IMR-90 (cell line): ENCODE measurements around the gene AKAP13. TPM values are rescaled to one million over a fixed set of nuclear protein-coding genes. Genes with fewer than 3 reads are reported as not detected.

ENCODE experiments used
- ATAC-seq: fragments of 200-7000 bp; cut with Tn5 transposase; 2 replicates; pipeline ENCODE4 v1.9.1; 2020; ENCODE audit warnings: low read depth, mild to moderate bottlenecking, moderate library complexity
- BruUV-seq: library from RNA; stranded (reverse); fragments of 400-500 nt; replicated peaks from 2 replicates; lab custom pipeline; 2021; lab: Mats Ljungman, UMichigan
- CTCF ChIA-PET: fragments of 300-600 bp; formaldehyde crosslinking; extraction: SDS; loops from one replicate; lab custom pipeline; 2021; ENCODE audit warnings: antibody characterized with exemption; lab: Yijun Ruan, JAX
- POLR2A ChIA-PET: fragments of 300-600 bp; sonication (Branson Sonifier 250); formaldehyde crosslinking; loops from one replicate; lab custom pipeline; 2022; ENCODE audit warnings: antibody characterized with exemption; ENCODE audit not compliant: unreplicated experiment; lab: Charles Lee
- DNase-seq: peaks from one replicate; pipeline ENCODE4 v3.0.0; 2013
- H2AFZ ChIP-seq: replicated peaks from 2 replicates; pipeline ENCODE3; 2013; ENCODE audit warnings: low read length, mild to moderate bottlenecking; ENCODE audit not compliant: poor library complexity
- H2AK5ac ChIP-seq: 2 replicates; pipeline ENCODE4 v1.6.1; 2013; ENCODE audit warnings: low read depth, low read length, inconsistent platforms
- H2AK9ac ChIP-seq: replicated peaks from 2 replicates; pipeline ENCODE3; 2013; ENCODE audit warnings: mild to moderate bottlenecking, low read depth, low read length, moderate library complexity; ENCODE audit not compliant: poor library complexity
- H2BK120ac ChIP-seq: 2 replicates; pipeline ENCODE4 v1.6.1; 2013; ENCODE audit warnings: low read depth, low read length, inconsistent platforms
- H2BK15ac ChIP-seq: 3 replicates; pipeline ENCODE4 v1.6.1; 2013; ENCODE audit warnings: low read depth, low read length, inconsistent platforms
- H2BK20ac ChIP-seq: 2 replicates; pipeline ENCODE4 v1.6.1; 2013; ENCODE audit warnings: low read depth, mild to moderate bottlenecking, inconsistent platforms, low read length, moderate library complexity
- H2BK5ac ChIP-seq: 2 replicates; pipeline ENCODE4 v1.6.1; 2013; ENCODE audit warnings: mild to moderate bottlenecking, low read depth, low read length, inconsistent platforms; ENCODE audit not compliant: poor library complexity, severe bottlenecking
- H3K14ac ChIP-seq: replicated peaks from 2 replicates; pipeline ENCODE4 v1.6.1; 2013; ENCODE audit warnings: low read depth, low read length, inconsistent platforms
- H3K18ac ChIP-seq: 2 replicates; pipeline ENCODE4 v1.6.1; 2013; ENCODE audit warnings: low read depth, low read length, control low read depth
- H3K23ac ChIP-seq: 2 replicates; pipeline ENCODE4 v1.6.1; 2013; ENCODE audit warnings: low read depth, low read length, inconsistent platforms
- H3K27ac ChIP-seq: 2 replicates; pipeline ENCODE4 v1.5.1; 2013; ENCODE audit warnings: mild to moderate bottlenecking, control low read depth, low read length; ENCODE audit not compliant: insufficient read depth
- H3K27me3 ChIP-seq: 2 replicates; pipeline ENCODE4 v1.6.1; 2013; ENCODE audit warnings: low read length; ENCODE audit not compliant: control insufficient read depth, insufficient read depth
- H3K36me3 ChIP-seq: 2 replicates; pipeline ENCODE4 v1.6.1; 2013; ENCODE audit warnings: low read length, mixed read lengths; ENCODE audit not compliant: control insufficient read depth, insufficient read depth
- H3K4ac ChIP-seq: 2 replicates; pipeline ENCODE4 v1.6.1; 2013; ENCODE audit warnings: low read depth, low read length, inconsistent platforms
- H3K4me1 ChIP-seq: 2 replicates; pipeline ENCODE4 v1.6.1; 2013; ENCODE audit warnings: low read length, mixed read lengths; ENCODE audit not compliant: control insufficient read depth, insufficient read depth
- H3K4me2 ChIP-seq: 2 replicates; pipeline ENCODE4 v1.6.1; 2013; ENCODE audit warnings: low read depth, mild to moderate bottlenecking, control low read depth, low read length, moderate library complexity
- H3K4me3 ChIP-seq: 2 replicates; pipeline ENCODE4 v1.5.1; 2013; ENCODE audit warnings: low read depth, mild to moderate bottlenecking, control low read depth, low read length, moderate library complexity; ENCODE audit not compliant: insufficient read depth
- H3K56ac ChIP-seq: 2 replicates; pipeline ENCODE4 v1.6.1; 2013; ENCODE audit warnings: low read length, inconsistent platforms; ENCODE audit not compliant: insufficient read depth; ENCODE audit errors: extremely low read depth
- H3K79me1 ChIP-seq, 2 experiments: 2 replicates each; pipeline ENCODE4 v1.6.1; 2013; ENCODE audit warnings: low read length in 2 of 2, inconsistent platforms in 1 of 2, low read depth in 1 of 2
- H3K9ac ChIP-seq: 2 replicates; pipeline ENCODE4 v1.6.1; 2013; ENCODE audit warnings: low read depth, low read length, control low read depth
- H3K9me1 ChIP-seq: 2 replicates; pipeline ENCODE4 v1.6.1; 2013; ENCODE audit warnings: low read length, inconsistent platforms; ENCODE audit not compliant: insufficient read depth
- H3K9me3 ChIP-seq: 2 replicates; pipeline ENCODE4 v1.6.1; 2013; ENCODE audit warnings: low read length; ENCODE audit not compliant: control insufficient read depth, insufficient read depth
- H4K20me1 ChIP-seq: 2 replicates; pipeline ENCODE4 v1.6.1; 2013; ENCODE audit warnings: low read length, inconsistent platforms; ENCODE audit not compliant: insufficient read depth
- H4K5ac ChIP-seq: 2 replicates; pipeline ENCODE4 v1.6.1; 2013; ENCODE audit warnings: mild to moderate bottlenecking, low read depth, low read length, control low read depth
- H4K8ac ChIP-seq, 2 experiments: 2 replicates each; pipeline ENCODE4 v1.6.1; 2013; ENCODE audit warnings: low read depth in 2 of 2, low read length in 2 of 2, control low read depth in 1 of 2, inconsistent platforms in 1 of 2
- H4K91ac ChIP-seq: 2 replicates; pipeline ENCODE4 v1.6.1; 2013; ENCODE audit warnings: low read depth, low read length, inconsistent platforms; ENCODE audit not compliant: insufficient read depth
- BHLHE40 ChIP-seq: fragments of 150-350 bp; IDR thresholded peaks from 2 replicates; pipeline ENCODE4 v1.6.1; 2016; ENCODE audit warnings: mild to moderate bottlenecking, low read depth, low read length
- CEBPB ChIP-seq: IDR thresholded peaks from 2 replicates; pipeline ENCODE4 v1.6.1; 2012; ENCODE audit warnings: low read depth, low read length, improper control_type of control experiment
- CHD1 ChIP-seq: IDR thresholded peaks from 2 replicates; pipeline ENCODE4 v1.6.1; 2012; ENCODE audit warnings: low read depth, low read length, improper control_type of control experiment
- ELK1 ChIP-seq: fragments of 150-350 bp; IDR thresholded peaks from 2 replicates; pipeline ENCODE4 v1.6.1; 2016; ENCODE audit warnings: low read depth, mild to moderate bottlenecking, low read length, moderate library complexity, borderline replicate concordance
- FOS ChIP-seq: fragments of 150-350 bp; IDR thresholded peaks from 2 replicates; pipeline ENCODE4 v1.6.1; 2016; ENCODE audit warnings: low read depth, low read length
- MAFK ChIP-seq: IDR thresholded peaks from 2 replicates; pipeline ENCODE4 v1.6.1; 2012; ENCODE audit warnings: low read depth, low read length, improper control_type of control experiment
- MAZ ChIP-seq: IDR thresholded peaks from 2 replicates; pipeline ENCODE4 v1.6.1; 2012; ENCODE audit warnings: low read depth, mild to moderate bottlenecking, low read length, improper control_type of control experiment, moderate library complexity, borderline replicate concordance
- MXI1 ChIP-seq: IDR thresholded peaks from 2 replicates; pipeline ENCODE4 v1.6.1; 2012; ENCODE audit warnings: low read depth, mild to moderate bottlenecking, low read length, moderate library complexity, borderline replicate concordance
- NFE2L2 ChIP-seq: fragments of 150-350 bp; IDR thresholded peaks from 2 replicates; pipeline ENCODE4 v1.6.1; 2016; ENCODE audit warnings: low read depth, mild to moderate bottlenecking, low read length
- POLR2A ChIP-seq: IDR thresholded peaks from 2 replicates; pipeline ENCODE4 v1.6.1; 2012; ENCODE audit warnings: mild to moderate bottlenecking, low read depth, low read length
- RAD21 ChIP-seq: IDR thresholded peaks from 2 replicates; pipeline ENCODE4 v1.6.1; 2012; ENCODE audit warnings: low read length, improper control_type of control experiment
- RCOR1 ChIP-seq: IDR thresholded peaks from 2 replicates; pipeline ENCODE4 v1.6.1; 2012; ENCODE audit warnings: mild to moderate bottlenecking, low read length, improper control_type of control experiment; ENCODE audit not compliant: insufficient replicate concordance
- RFX5 ChIP-seq: IDR thresholded peaks from 2 replicates; pipeline ENCODE4 v1.8.0; 2012; ENCODE audit warnings: low read depth, mild to moderate bottlenecking, low read length, moderate library complexity
- SMC3 ChIP-seq: fragments of 150-350 bp; IDR thresholded peaks from 2 replicates; pipeline ENCODE4 v1.6.1; 2016; ENCODE audit warnings: low read depth, mild to moderate bottlenecking, antibody characterized with exemption, low read length, moderate library complexity
- USF2 ChIP-seq: fragments of 150-350 bp; IDR thresholded peaks from 2 replicates; pipeline ENCODE4 v1.6.1; 2017; ENCODE audit warnings: mild to moderate bottlenecking, antibody characterized with exemption, low read length, low read depth
- WGBS, 2 experiments: methylation state at CpG; one replicate each; pipeline versions ENCODE4 v1.1.5 to v1.1.7; 2013; ENCODE audit warnings: missing lambda C conversion rate in 2 of 2; ENCODE audit not compliant: insufficient read length in 1 of 2; ENCODE audit errors: extremely low coverage in 2 of 2; 5-methylcytosine and 5-hydroxymethylcytosine counted together
- dilution Hi-C: fragments of 300-500 bp; cut with HindIII; formaldehyde crosslinking; loops from one replicate; pipeline ENCODE4 v1.14.3; 2018; ENCODE audit warnings: low sequenced_read_pairs; ENCODE audit not compliant: unreplicated experiment
- in situ Hi-C: fragments of 300-500 bp; cut with MboI; formaldehyde crosslinking; loops from 3 replicates; pipeline ENCODE4 v1.14.3; 2019; ENCODE audit warnings: low sequenced_read_pairs, inconsistent platforms, mixed read lengths
- intact Hi-C: fragments of 100-400 bp; cut with micrococcal nuclease; formaldehyde crosslinking; loops from 2 replicates; pipeline ENCODE4 v1.10.0; 2022
- polyA plus RNA-seq, 3 experiments: library from polyadenylated mRNA; depleted of rRNA; stranded (reverse); fragments of >200 nt; gene quantifications; 2 replicates each; pipeline ENCODE4 v1.2.3, GENCODE V29; 2012; ENCODE audit warnings: low replicate concordance in 1 of 3
- total RNA-seq: library from RNA; depleted of rRNA; stranded (reverse); fragments of >200 nt; gene quantifications from 2 replicates; pipeline ENCODE4 v1.2.3, GENCODE V29; 2012
- TF ChIP-seq, protein P1 (sequence below): conservative IDR thresholded peaks from 2 replicates; pipeline ENCODE4 v1.5.1; 2012; ENCODE audit warnings: mild to moderate bottlenecking, low read depth, low read length, improper control_type of control experiment

AKAP13 gene
- total and polyA plus RNA-seq, 2 of the 4 experiments (the other 2 are of a cell fraction), result 10.4 to 46.4 TPM

GRCh38 chr15:85530079-85530478 is 149.7 kb downstream of the AKAP13 start:
- 100% methylated on average over 4 of the region's 7 CpGs; no CpG with 5 or more reads in 1 of the 2 experiments for WGBS, 2 experiments
- POLR2A ChIA-PET, result no interaction called here

More at GRCh38 chr15:85530079-85530478, 149.7 kb downstream of the AKAP13 start:
- Histone ChIP-seq H3K18ac (no peak overlapping the region), H3K56ac (no peak overlapping the region), H3K4ac (no peak overlapping the region), H3K27ac (no peak overlapping the region), H2BK5ac (no peak overlapping the region), H3K9me3 (no peaks in the 10 kb centered on the region), H3K9me1 (peaks cover 19% of the 10 kb centered on the region), H4K20me1 (peaks cover 5% of the 10 kb centered on the region; the same call in 1 of the 2 replicates), H3K4me3 (no peak overlapping the region), H4K8ac (no peak overlapping the region), H3K36me3 (peaks cover 6% of the 10 kb centered on the region), H3K4me2 (no peak overlapping the region), H3K23ac (no peak overlapping the region), H2AK9ac (no peak overlapping the region), H2BK15ac (no peak overlapping the region), H2BK120ac (no peak overlapping the region), H4K91ac (no peak overlapping the region), H3K4me1 (peaks cover 10% of the 10 kb centered on the region), H3K79me1 (peaks cover 28 to 62% of the 10 kb centered on the region in 2 experiments), H2AFZ (no peak overlapping the region), H3K9ac (no peak overlapping the region), H2BK20ac (peak overlapping the region; percentile 59; the same call in 1 of the 2 replicates), H4K5ac (no peak overlapping the region), H3K14ac (no peak overlapping the region), H2AK5ac (no peak overlapping the region), H3K27me3 (no peaks in the 10 kb centered on the region)
- ATAC-seq, result no peak
- no TSS peak for BruUV-seq
- intact Hi-C loops, result no loop called here
- CTCF ChIA-PET, result no interaction called here
- in situ Hi-C loops, result no loop called here
- no peak for DNase-seq
- TF ChIP-seq RCOR1 (no peak), POLR2A (no peak), NFE2L2 (no peak), CEBPB (no peak), MXI1 (no peak), MAFK (no peak), SMC3 (no peak), RFX5 (no peak), FOS (no peak), MAZ (no peak), CHD1 (no peak), USF2 (no peak), BHLHE40 (no peak), ELK1 (no peak), RAD21 (no peak)
- TF ChIP-seq, protein P1, sequence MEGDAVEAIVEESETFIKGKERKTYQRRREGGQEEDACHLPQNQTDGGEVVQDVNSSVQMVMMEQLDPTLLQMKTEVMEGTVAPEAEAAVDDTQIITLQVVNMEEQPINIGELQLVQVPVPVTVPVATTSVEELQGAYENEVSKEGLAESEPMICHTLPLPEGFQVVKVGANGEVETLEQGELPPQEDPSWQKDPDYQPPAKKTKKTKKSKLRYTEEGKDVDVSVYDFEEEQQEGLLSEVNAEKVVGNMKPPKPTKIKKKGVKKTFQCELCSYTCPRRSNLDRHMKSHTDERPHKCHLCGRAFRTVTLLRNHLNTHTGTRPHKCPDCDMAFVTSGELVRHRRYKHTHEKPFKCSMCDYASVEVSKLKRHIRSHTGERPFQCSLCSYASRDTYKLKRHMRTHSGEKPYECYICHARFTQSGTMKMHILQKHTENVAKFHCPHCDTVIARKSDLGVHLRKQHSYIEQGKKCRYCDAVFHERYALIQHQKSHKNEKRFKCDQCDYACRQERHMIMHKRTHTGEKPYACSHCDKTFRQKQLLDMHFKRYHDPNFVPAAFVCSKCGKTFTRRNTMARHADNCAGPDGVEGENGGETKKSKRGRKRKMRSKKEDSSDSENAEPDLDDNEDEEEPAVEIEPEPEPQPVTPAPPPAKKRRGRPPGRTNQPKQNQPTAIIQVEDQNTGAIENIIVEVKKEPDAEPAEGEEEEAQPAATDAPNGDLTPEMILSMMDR, result no peak
- dilution Hi-C loops, result no loop called here
